Uterus (tissue), 2 donors: ENCODE results near the gene USP34.

Experiments used
- POLR2A ChIP-seq, 2 donors: fragments of 450-650 bp; IDR thresholded peaks; one replicate each; pipeline ENCODE4 v1.6.1; 2016; ENCODE audit warnings: antibody characterized with exemption in 2 of 2, mild to moderate bottlenecking in 1 of 2, moderate library complexity in 1 of 2
- TF ChIP-seq, protein P1 (sequence below), 4 experiments: fragments of 200-600 bp in 2 of 4; fragments of 450-650 bp in 2 of 4; sonication (generic) in 2 of 4; IDR thresholded peaks; one replicate each; pipeline ENCODE4 v1.5.1; 2016 to 2019; ENCODE audit warnings: antibody characterized with exemption in 4 of 4, mild to moderate bottlenecking in 2 of 4, moderate library complexity in 1 of 4

- TF ChIP-seq, protein P1, sequence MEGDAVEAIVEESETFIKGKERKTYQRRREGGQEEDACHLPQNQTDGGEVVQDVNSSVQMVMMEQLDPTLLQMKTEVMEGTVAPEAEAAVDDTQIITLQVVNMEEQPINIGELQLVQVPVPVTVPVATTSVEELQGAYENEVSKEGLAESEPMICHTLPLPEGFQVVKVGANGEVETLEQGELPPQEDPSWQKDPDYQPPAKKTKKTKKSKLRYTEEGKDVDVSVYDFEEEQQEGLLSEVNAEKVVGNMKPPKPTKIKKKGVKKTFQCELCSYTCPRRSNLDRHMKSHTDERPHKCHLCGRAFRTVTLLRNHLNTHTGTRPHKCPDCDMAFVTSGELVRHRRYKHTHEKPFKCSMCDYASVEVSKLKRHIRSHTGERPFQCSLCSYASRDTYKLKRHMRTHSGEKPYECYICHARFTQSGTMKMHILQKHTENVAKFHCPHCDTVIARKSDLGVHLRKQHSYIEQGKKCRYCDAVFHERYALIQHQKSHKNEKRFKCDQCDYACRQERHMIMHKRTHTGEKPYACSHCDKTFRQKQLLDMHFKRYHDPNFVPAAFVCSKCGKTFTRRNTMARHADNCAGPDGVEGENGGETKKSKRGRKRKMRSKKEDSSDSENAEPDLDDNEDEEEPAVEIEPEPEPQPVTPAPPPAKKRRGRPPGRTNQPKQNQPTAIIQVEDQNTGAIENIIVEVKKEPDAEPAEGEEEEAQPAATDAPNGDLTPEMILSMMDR (IDR thresholded peaks at IDR 0.05): no peak
- TF ChIP-seq POLR2A (IDR thresholded peaks at IDR 0.05): no peak
Measured at GRCh38 chr2:61268249-61268648, 202.6 kb downstream of the USP34 start.
